NCI-H446 (cell line): ENCODE results near the gene AK4.
A peak's percentile ranks its signal among the peaks of the same experiment; 100 is the strongest.
"Not testable (repeated sequence)": the region's sequence is repeated elsewhere in the genome, so short reads cannot be mapped to it uniquely, and the experiment has no call there.

Source experiments
- DNase-seq, 2 experiments: peaks; one replicate each; lab custom pipeline; 2025; lab: John Stamatoyannopoulos, UW

AK4 gene

GRCh38 chr1:65214340-65215027 is 66.5 kb downstream of the AK4 start:
- DNase-seq: no peak

- no peak for DNase-seq
Observed at GRCh38 chr1:65216989-65217388, 69.0 kb downstream of the AK4 start.

- no peak for DNase-seq
Observed at GRCh38 chr1:65221638-65222339, 73.8 kb downstream of the AK4 start.

- no peak for DNase-seq
Observed at GRCh38 chr1:65222340-65222940, 74.4 kb downstream of the AK4 start.

- no peak for DNase-seq
Observed at GRCh38 chr1:65224681-65225091, 76.7 kb downstream of the AK4 start.

GRCh38 chr1:65225179-65225578 is 77.2 kb downstream of the AK4 start:
- DNase-seq: no peak

GRCh38 chr1:65229201-65229600 is 81.2 kb downstream of the AK4 start:
- DNase-seq: no peak

- DNase-seq: no peak
Observed at GRCh38 chr1:65229754-65230339, 81.8 kb downstream of the AK4 start.

GRCh38 chr1:65230731-65231481 is 82.9 kb downstream of the AK4 start:
- DNase-seq: no peak

GRCh38 chr1:65231718-65232330 is 83.8 kb downstream of the AK4 start:
- no peak for DNase-seq

GRCh38 chr1:65232461-65232990 is 84.5 kb downstream of the AK4 start:
- no peak for DNase-seq

- no peak for DNase-seq
Observed at GRCh38 chr1:65233782-65234181, 85.8 kb downstream of the AK4 start.

GRCh38 chr1:65235867-65236805 is 88.1 kb downstream of the AK4 start:
- DNase-seq: peak; percentile 43 to 60

GRCh38 chr1:65237088-65237487 is 89.1 kb downstream of the AK4 start:
- DNase-seq: not testable (repeated sequence)

GRCh38 chr1:65237503-65237902 is 89.5 kb downstream of the AK4 start:
- DNase-seq: no peak

- DNase-seq: no peak
Observed at GRCh38 chr1:65238010-65238409, 90.0 kb downstream of the AK4 start.

GRCh38 chr1:65243491-65243890 is 95.5 kb downstream of the AK4 start:
- DNase-seq: no peak

- no peak for DNase-seq
Observed at GRCh38 chr1:65245295-65245694, 97.3 kb downstream of the AK4 start.

- DNase-seq: no peak
Observed at GRCh38 chr1:65247419-65248359, 99.7 kb downstream of the AK4 start.
